Fibroblast of villous mesenchyme (primary cell): ENCODE data around the gene B9D2. TPM values are rescaled to one million over a fixed set of nuclear protein-coding genes. Genes with fewer than 3 reads are reported as not detected.
A peak's percentile ranks its signal among the peaks of the same experiment; 100 is the strongest.
"Not testable (repeated sequence)": the region's sequence is repeated elsewhere in the genome, so short reads cannot be mapped to it uniquely, and the experiment has no call there.

Experiments
- DNase-seq: peaks from one replicate; pipeline ENCODE4 v3.0.0-alpha.2; 2010; ENCODE audit warnings: low read depth
- H3K4me3 ChIP-seq: 2 replicates; pipeline ENCODE4 v1.5.1; 2011; ENCODE audit warnings: low read depth, mild to moderate bottlenecking, low read length
- CTCF ChIP-seq: IDR thresholded peaks from 2 replicates; pipeline ENCODE4 v1.5.1; 2012; ENCODE audit warnings: low read depth, mild to moderate bottlenecking, low read length; ENCODE audit not compliant: insufficient read depth
- total RNA-seq: library from RNA; depleted of rRNA; stranded (reverse); fragments of >200 nt; gene quantifications from 2 replicates; pipeline ENCODE4 v1.2.3, GENCODE V29; 2012

The B9D2 gene
- total RNA-seq, 1 donor = 3.5 TPM

- no peak overlapping the region for H3K4me3 ChIP-seq
- TF ChIP-seq CTCF = no peak
- peak; percentile 97 for DNase-seq
Observed at GRCh38 chr19:41373993-41374392, 10.0 kb upstream of the B9D2 start.

- no peak for TF ChIP-seq CTCF
- no peak for DNase-seq
- H3K4me3 ChIP-seq = no peak overlapping the region
Observed at GRCh38 chr19:41372501-41372900, 8.6 kb upstream of the B9D2 start.

- no peak for TF ChIP-seq CTCF
- no peak overlapping the region for H3K4me3 ChIP-seq
- DNase-seq = no peak
Observed at GRCh38 chr19:41371541-41371940, 7.6 kb upstream of the B9D2 start.

- not testable (repeated sequence) for DNase-seq, H3K4me3 ChIP-seq
Observed at GRCh38 chr19:41371119-41371518, 7.2 kb upstream of the B9D2 start.

- no peak for DNase-seq
- TF ChIP-seq CTCF = no peak
- no peak overlapping the region for H3K4me3 ChIP-seq
Observed at GRCh38 chr19:41369769-41370168, 5.8 kb upstream of the B9D2 start.

GRCh38 chr19:41367848-41368301 is 3.9 kb upstream of the B9D2 start:
- H3K4me3 ChIP-seq = no peak overlapping the region
- DNase-seq = peak; percentile 97
- no peak for TF ChIP-seq CTCF

- TF ChIP-seq CTCF = peak; percentile 16
Observed at GRCh38 chr19:41366089-41366488, 2.1 kb upstream of the B9D2 start.

More at GRCh38 chr19:41366089-41366488, 2.1 kb upstream of the B9D2 start:
- H3K4me3 ChIP-seq = no peak overlapping the region
- DNase-seq = no peak
